Activated CD4-positive, alpha-beta T cell treated with anti-CD3 and anti-CD28 coated beads, Interleukin-2, Interleukin-4, amounts not matched to agents 100 ng/mL and 50 ng/mL, durations not matched to agents 16 hours and 8 hours (primary cell): ENCODE measurements around the gene SCAMP4.
"Not testable (repeated sequence)": the region's sequence is repeated elsewhere in the genome, so short reads cannot be mapped to it uniquely, and the experiment has no call there.

Experiments used
- DNase-seq: peaks from one replicate; pipeline ENCODE4 v3.0.0-alpha.2; 2020; ENCODE audit warnings: low spot score

SCAMP4 gene

DNA sequence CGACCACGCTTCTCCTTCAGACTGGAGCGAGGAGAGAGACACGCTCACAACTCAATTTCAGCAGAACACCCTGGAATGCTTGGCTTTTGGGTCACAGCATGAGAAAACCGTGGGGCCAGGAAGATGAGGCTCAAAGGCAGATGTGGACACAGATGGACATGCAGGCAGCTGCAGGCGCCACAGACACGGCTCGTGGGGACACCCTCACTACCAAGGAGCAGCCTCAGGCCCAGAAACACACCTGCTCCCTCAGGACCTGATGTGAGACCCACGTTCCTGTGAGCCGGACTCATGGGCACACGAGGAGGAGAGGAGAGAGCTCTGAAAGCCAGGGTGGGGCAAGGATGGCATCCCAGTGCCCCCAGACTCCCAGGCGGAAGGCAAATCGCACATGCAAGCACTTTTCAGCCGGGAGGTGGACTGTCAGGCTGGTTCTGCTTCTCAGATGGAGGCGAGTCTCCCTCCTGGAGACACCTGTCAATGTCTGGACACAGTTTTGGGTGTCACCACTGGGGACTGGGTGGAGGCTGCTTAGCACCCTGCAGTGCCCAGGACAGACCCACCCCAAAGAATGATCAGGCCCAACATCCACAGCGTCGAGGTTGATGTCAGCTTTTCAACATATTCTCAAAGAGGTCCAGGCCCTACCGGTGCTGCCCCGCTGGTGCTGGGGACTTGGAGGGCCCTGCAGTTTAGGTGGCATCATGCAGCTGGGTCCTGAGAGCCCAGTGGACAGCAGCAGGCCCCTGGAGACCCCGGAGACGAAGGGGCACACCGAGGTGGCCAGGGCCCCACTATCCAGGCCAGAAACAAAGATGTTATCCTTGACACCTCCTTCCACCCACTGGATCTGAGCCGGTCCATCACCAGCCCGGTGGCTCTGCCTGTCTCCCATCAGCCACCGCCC is 22.2 kb upstream of the SCAMP4 start:
- DNase-seq, result no peak

GRCh38 chr19:1883784-1884183 is 21.4 kb upstream of the SCAMP4 start:
- no peak for DNase-seq

DNA sequence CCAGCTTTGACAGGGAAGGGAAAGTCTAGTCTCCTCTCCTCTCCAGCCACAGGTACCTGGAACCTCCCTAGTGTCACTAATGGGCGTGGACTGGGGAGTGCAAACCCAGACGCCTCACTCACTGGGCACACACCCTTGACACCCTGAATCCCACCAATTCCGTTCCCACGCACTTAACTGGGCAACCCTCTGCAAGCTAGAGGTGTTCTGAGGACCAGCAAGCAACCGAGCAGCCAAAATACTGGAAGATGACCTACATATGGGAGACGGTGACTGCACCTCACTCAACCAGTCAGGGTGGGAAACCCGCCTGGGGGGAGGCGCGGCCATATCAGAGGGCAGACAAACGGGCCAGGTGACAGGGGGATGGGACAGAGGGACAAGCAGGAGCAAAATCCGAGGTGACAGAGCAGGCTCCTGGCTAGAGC is 20.9 kb upstream of the SCAMP4 start:
- no peak for DNase-seq

GRCh38 chr19:1884719-1885334 is 20.4 kb upstream of the SCAMP4 start:
- DNase-seq, result no peak

- peak; percentile 95 for DNase-seq
Measured at GRCh38 chr19:1885398-1886119, 19.6 kb upstream of the SCAMP4 start, which contains the start of gene ABHD17A. ABHD17A (minus strand) TSS chr19:1885496; CDS start chr19:1881566, 3,930 bp downstream.

DNA sequence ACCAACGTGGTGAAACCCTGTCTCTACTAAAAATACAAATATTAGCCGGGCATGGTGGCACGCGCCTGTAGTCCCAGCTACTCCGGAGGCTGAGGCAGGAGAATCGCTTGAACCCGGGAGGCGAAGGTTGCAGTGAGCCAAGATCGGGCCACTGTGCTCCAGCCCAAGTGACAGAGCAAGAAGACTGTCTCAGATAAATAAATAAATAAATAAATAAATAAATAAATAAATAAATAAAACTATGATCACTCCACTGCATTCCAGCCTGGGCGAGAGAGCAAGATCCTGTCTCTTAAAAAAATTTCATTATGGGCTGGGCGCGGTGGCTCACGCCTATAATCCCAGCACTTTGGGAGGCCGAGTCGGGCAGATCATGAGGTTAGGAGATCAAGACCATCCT is 18.8 kb upstream of the SCAMP4 start:
- DNase-seq, result not testable (repeated sequence)

DNA sequence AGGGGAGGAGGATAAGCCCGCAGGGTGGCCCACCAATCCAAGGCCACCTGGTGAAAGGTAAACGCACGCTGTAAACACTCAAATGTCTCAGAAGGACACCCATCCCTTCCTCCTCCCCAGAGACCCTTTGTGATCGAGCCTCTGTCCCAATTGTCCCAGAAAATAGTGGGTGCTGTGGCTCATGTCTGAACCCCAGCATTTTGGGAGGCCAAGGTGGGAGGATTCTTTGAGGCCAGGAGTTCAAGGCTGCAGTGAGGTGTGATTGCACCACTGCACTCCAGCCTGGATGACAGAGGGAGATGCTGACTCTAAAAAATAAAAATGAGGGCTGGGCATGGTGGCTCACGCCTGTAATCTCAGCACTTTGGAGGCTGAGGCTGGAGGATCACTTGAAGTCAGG is 16.8 kb upstream of the SCAMP4 start:
- no peak for DNase-seq

DNA sequence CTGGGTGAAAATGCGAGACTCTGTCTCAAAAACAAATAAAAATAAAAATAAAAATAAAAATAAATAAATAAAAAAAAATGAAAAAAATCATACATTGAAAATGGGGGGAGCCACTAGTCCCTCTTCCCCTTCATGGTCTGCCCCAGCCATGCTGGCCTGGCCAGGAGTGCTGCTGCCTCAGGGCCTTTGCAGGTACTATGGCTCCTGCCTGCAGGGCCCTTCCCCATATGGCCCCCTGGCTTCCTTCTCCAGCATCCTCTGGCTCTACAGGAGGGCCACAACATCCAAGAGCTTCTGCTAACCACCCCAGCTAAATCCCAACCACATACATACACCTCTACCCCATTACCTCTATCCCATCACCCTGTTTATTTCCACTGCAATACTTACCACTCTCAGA is 15.3 kb upstream of the SCAMP4 start:
- no peak for DNase-seq

DNA sequence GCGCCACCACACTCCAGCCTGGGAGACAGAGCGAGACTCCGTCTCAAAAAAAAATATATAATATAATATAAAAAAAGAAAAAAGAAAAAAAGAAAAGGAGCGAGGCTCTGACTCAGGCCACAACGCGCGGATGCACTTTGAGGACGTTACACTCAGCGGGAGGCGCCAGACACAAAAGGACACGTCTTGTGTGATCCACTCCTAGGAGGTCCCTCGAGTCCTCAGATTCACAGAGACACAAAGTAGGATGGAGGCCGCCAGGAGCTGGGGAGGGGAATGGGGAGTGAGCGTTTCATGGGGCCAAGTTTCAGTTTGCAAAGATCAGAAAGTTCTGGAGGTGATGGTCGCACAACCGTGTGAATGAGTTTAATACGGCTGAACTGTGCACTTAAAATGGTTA is 11.4 kb upstream of the SCAMP4 start:
- no peak for DNase-seq

- DNase-seq, result no peak
Measured at GRCh38 chr19:1896508-1896907, 8.7 kb upstream of the SCAMP4 start.

DNA sequence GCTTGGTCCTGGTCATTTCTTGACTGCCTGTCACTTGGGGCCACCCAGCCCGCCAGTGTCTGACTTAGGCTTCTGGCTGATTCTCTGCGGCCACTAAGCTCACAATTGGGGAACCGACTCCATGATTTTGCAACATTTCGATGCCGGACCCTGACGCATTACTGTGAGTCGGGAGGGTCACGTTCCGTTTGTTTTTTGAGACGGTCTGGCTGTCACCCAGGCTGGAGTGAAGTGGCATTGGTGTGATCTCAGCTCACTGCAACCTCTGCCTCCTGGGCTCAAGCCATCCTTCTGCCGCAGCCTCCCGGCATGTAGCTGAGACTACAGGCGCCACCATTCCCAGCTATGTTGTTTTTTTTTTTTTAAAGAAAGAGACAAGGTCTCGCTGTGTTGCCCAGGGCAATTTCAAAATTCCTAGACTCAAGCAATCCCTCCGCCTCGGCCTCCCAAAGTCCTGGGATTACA is 3.2 kb upstream of the SCAMP4 start:
- DNase-seq, result no peak

- no peak for DNase-seq
Measured at GRCh38 chr19:1902923-1903322, 2.3 kb upstream of the SCAMP4 start.

DNA sequence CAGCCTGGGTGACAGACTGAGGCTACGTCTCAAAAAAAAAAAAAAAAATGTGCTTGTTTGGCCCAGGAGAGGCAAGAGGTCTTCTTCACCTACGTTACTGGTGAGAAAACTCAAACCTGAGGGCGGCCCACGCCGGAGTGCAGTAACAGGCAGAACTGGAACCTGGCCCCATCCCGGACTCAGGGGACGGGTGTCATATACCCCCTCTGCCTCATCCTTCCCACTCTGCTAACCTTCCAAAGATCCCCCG is 414 bp upstream of the SCAMP4 start:
- DNase-seq, result no peak

- DNase-seq, result no peak
Measured at GRCh38 chr19:1905863-1906375, 720 bp downstream of the SCAMP4 start.

GRCh38 chr19:1906985-1907562 is 1.9 kb downstream of the SCAMP4 start:
- no peak for DNase-seq

- no peak for DNase-seq
Measured at GRCh38 chr19:1907563-1908363, 2.6 kb downstream of the SCAMP4 start.

- no peak for DNase-seq
Measured at GRCh38 chr19:1908364-1908678, 3.1 kb downstream of the SCAMP4 start.

- DNase-seq, result no peak
Measured at GRCh38 chr19:1909761-1910080, 4.5 kb downstream of the SCAMP4 start.

DNA sequence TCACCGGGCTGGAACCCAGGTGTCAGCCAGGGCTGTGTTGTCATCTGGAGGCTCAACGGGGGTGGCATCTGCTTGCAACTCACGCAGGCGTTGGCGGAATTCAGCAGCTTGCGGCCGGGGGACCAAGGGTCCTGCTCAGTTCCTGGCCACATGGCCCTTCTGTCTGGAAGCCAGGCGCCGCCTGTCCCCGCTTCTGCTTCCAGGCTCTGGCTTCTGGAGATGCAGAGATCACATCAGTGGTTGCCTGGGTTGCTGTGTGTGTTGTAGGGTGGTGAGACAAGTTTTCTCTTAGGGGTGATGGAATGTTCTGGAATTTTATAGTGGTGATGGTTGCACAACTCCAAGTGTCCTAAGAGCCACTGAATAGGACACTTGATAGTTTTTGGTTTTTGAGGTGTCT is 5.0 kb downstream of the SCAMP4 start:
- DNase-seq, result no peak

GRCh38 chr19:1911098-1911497 is 5.9 kb downstream of the SCAMP4 start:
- no peak for DNase-seq

- no peak for DNase-seq
Measured at GRCh38 chr19:1911995-1912394, 6.8 kb downstream of the SCAMP4 start.
